ENCODE data around the gene PRR14L.

Gene PRR14L

DNA sequence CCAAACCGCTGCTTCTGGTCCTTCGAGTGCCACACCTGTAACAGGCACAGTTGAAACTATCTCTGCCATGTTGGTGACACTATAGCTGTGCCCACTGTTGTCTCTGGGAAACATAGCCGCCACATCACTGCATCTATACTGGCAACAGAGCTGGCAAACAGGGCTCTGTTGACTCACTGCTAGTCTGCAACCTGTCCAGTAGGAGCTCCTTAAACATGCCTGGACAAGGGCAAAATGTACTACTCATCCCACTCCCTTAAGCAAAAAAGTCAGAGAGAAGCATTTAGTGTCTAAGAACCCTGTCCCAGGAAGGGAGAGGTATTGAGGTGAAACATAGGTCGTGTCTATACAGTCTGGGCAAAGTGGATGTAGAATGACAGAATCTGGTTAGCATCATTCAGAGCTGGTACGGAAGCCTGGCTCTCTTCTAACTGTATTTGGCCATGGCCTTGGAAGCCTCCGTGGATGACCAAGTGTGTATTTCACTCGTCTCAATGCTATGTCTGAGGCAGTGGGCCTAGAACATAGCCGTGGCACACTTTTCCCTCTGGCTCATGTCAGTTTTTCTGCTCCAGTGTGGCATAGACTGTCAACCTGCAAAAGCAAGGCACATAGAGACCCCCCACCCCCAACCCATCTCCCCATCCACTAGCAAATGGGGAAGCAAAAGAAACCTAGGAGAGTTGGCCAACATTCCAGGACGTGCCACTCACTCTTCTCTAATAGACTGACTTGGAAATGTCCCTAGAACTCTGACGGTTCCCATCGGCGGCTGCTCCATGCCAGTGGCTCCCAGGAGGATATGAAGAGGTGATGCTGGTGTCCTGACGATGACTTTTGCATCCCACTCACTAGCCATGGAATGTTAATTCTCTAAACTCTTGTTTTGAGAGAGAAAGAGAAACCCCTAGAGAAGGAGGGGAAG lies 66.5 kb downstream of the PRR14L start:
- TF ChIP-seq, protein P1, sequence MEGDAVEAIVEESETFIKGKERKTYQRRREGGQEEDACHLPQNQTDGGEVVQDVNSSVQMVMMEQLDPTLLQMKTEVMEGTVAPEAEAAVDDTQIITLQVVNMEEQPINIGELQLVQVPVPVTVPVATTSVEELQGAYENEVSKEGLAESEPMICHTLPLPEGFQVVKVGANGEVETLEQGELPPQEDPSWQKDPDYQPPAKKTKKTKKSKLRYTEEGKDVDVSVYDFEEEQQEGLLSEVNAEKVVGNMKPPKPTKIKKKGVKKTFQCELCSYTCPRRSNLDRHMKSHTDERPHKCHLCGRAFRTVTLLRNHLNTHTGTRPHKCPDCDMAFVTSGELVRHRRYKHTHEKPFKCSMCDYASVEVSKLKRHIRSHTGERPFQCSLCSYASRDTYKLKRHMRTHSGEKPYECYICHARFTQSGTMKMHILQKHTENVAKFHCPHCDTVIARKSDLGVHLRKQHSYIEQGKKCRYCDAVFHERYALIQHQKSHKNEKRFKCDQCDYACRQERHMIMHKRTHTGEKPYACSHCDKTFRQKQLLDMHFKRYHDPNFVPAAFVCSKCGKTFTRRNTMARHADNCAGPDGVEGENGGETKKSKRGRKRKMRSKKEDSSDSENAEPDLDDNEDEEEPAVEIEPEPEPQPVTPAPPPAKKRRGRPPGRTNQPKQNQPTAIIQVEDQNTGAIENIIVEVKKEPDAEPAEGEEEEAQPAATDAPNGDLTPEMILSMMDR (IDR thresholded peaks at IDR 0.05): no peak

DNA sequence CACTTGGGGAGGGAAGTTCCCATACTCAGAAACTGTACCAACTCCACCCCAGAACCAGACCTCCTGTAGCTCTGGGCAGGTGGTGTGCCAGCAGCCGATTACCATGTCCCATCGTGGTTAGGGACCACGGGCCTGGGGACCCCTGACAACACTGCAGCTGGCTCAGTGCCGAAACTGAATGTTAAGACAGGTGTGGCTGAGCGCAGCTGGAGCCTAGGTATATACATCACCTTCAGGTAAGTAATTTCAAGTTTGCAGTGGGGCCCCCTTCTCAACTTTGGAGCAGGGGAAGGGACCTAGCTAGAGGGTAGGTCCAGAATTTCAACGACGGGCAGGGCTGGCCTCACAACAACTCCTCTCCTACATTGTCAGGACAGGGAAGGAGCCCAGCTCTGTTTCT lies 67.2 kb downstream of the PRR14L start:
- TF ChIP-seq, protein P1 (IDR thresholded peaks at IDR 0.05): no peak

DNA sequence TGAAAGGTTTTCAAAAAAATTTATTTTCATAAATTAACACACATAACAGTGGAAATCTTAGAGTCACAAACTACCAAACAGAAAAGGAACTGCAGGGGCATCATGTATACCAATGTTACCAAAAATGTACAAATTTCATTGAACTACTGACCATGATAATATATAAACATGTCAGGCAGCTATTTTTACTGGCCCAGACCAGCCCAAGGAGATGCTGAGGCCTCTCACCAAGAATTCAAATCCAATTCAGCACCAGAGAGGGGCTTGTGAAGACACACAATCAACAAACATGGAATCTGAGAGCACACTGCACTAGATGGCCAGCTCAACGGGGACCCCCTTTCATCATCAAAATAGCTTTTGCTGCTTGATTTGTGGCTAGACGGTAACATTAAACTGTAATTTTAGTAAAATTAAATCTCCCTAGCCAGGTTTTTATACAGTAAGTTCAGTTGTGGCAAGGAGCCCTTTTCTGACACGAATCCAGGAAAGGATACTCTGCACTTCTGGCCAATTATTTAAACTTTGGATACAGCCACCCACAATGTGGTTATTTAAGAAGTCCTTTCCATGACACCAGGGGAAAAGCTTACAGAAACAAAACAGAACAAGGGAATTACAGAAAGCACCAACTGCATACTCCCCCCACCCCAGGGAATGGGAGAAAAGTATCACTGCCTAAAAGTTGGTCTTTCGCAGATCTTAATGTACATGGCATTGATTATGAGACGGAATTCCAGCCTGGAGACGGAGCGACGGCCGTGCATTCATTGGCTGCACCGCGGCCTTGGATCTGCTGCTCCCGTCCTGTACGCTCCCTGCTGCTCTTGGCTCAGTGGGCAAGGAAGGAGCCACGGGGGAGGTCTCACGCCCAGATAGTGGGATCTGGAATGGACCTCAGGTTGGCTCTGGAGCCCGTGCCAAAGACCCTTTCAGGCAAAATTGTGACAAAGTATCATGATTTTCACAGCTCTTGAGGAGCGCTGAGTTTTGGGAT lies 68.3 kb downstream of the PRR14L start:
- TF ChIP-seq, protein P1 (IDR thresholded peaks at IDR 0.05): no peak

DNA sequence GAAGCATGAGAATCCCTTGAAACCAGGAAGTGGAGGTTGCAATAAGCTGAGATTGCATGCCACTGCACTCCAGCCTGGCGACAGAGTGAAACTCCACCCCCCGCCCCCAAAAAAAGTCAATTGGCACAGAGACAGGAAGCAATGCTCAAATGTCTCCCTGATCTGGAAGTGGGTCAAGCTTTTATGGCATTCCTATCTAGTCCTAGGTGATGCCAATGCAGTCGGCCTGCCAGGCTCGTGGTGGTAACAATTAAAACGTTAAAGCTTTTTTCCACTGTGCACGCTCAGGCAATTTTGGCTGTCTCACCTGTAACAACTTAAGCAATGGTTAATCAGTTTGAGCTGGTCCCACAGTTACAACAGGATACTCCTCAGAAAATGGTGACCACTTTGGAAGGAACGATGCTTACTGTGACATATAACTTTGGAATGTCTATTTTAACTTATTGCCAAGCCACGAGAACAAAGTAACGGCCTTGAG lies 69.0 kb downstream of the PRR14L start:
- TF ChIP-seq, protein P1 (IDR thresholded peaks at IDR 0.05): no peak

DNA sequence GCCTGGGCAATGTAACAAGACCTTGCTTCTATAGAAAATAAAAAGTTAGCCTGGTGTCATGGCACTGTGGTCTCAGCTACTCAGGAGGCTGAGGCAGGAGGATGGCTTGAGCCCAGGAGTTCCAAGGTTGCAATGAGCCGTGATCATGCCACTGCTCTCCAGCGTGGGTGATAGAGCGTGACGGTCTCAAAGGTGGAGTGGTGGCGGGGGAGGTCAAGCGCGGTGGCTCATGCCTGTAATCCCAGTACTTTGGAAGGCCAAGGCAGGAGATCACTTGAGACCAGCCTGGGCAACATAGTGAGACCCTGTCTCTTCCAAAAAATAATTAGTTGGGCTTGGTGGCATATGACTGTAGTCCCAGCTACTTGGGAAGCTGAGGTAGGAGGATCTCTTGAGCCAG lies 71.2 kb downstream of the PRR14L start:
- TF ChIP-seq, protein P1 (IDR thresholded peaks at IDR 0.05): no peak

DNA sequence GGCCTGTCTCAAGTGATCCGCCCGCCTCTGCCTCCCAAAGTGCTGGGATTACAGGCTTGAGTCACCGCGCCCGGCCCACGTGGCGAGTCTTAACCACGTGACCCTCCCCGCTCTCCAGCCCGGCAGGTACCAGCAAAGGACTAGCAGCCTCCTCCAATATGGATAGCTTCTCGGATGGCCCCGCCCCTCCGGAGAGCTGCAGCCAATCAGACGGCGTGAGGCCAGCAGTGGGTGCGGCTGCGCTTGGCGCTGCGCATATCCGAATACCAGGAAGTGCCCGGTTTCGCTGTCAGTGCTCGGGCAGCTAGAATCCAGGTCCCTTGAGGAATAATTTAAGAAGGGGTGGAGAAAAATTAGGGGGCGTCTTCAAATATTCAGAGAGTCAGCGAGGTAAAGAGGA lies 73.2 kb downstream of the PRR14L start:
- TF ChIP-seq, protein P1 (IDR thresholded peaks at IDR 0.05): no peak

DNA sequence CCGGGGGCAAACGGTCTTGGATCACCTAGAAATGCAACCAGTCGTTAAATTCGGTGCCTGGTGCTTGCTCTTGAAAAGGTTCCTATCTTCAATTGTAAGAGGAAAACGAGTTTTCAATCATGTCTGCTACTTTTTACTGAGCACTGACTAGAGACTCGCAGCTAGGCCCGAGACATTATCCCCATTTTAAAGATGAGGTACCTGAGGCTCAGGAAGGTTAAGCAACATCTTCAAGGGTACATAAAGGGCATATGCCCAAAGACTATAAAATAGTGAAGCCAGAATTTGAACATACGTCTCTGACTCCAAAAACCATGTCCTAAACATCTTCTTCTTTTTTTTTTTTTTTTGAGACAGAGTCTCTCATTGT lies 87.3 kb downstream of the PRR14L start:
- TF ChIP-seq, protein P1 (IDR thresholded peaks at IDR 0.05): no peak

Measured in LNCAP (cell line).